GM10847 (cell line): ENCODE results near the gene MAD2L2.

ENCODE experiments used
- POLR2A ChIP-seq: IDR thresholded peaks from 2 replicates; pipeline ENCODE4 v1.6.1; 2011; ENCODE audit not compliant: insufficient read length; ENCODE audit errors: extremely low read depth

The MAD2L2 gene

GRCh38 chr1:11640101-11640500, 40.8 kb downstream of the MAD2L2 start:
- TF ChIP-seq POLR2A, result no peak

GRCh38 chr1:11639372-11639771, 41.6 kb downstream of the MAD2L2 start:
- no peak for TF ChIP-seq POLR2A

GRCh38 chr1:11638121-11638520, 42.8 kb downstream of the MAD2L2 start:
- no peak for TF ChIP-seq POLR2A

- no peak for TF ChIP-seq POLR2A
Observed at GRCh38 chr1:11634365-11635192, 46.4 kb downstream of the MAD2L2 start.

- no peak for TF ChIP-seq POLR2A
Observed at GRCh38 chr1:11629184-11630016, 51.5 kb downstream of the MAD2L2 start.

- TF ChIP-seq POLR2A, result no peak
Observed at GRCh38 chr1:11628767-11629166, 52.2 kb downstream of the MAD2L2 start.

- TF ChIP-seq POLR2A, result no peak
Observed at GRCh38 chr1:11626551-11626950, 54.4 kb downstream of the MAD2L2 start.
